Coronary artery (tissue), 2 donors: ENCODE results near the gene AP1G1.
"Not testable (repeated sequence)": the region's sequence is repeated elsewhere in the genome, so short reads cannot be mapped to it uniquely, and the experiment has no call there.

Experiments used
- DNase-seq: peaks from one replicate; pipeline ENCODE4 v3.0.0-alpha.2; 2017; ENCODE audit warnings: low spot score
- H3K27ac ChIP-seq, 2 donors: fragments of 200-600 bp; sonication (generic); one replicate each; pipeline ENCODE4 v1.5.1; 2016 to 2019
- H3K4me3 ChIP-seq: fragments of 200-600 bp; sonication (generic); 2 replicates; pipeline ENCODE4 v1.5.1; 2016; ENCODE audit warnings: mild to moderate bottlenecking, moderate library complexity
- TF ChIP-seq, protein P1 (sequence below): fragments of 200-600 bp; sonication (generic); IDR thresholded peaks from one replicate; pipeline ENCODE4 v1.5.1; 2019; ENCODE audit warnings: antibody characterized with exemption

The AP1G1 gene

DNA sequence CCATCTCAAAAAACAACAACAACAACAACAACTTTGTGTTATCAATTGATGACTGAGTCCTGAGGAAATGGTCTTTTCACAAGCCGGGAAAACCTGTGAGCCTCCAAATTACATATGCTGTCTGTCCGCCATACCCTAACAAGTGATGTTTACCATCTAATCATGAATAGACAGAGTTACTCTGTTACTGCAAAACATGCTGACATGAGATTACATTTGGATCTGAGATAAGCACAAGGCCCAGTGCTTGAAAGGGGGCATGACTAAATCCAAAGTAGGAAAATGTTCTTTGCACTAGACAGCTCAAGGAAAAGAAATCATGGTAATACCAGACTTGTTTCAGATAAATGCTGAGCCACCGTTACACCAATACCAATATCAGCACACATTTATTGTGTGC is 28.5 kb upstream of the AP1G1 start:
- TF ChIP-seq, protein P1, sequence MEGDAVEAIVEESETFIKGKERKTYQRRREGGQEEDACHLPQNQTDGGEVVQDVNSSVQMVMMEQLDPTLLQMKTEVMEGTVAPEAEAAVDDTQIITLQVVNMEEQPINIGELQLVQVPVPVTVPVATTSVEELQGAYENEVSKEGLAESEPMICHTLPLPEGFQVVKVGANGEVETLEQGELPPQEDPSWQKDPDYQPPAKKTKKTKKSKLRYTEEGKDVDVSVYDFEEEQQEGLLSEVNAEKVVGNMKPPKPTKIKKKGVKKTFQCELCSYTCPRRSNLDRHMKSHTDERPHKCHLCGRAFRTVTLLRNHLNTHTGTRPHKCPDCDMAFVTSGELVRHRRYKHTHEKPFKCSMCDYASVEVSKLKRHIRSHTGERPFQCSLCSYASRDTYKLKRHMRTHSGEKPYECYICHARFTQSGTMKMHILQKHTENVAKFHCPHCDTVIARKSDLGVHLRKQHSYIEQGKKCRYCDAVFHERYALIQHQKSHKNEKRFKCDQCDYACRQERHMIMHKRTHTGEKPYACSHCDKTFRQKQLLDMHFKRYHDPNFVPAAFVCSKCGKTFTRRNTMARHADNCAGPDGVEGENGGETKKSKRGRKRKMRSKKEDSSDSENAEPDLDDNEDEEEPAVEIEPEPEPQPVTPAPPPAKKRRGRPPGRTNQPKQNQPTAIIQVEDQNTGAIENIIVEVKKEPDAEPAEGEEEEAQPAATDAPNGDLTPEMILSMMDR = no peak
- Histone ChIP-seq H3K27ac (no peak overlapping the region), H3K4me3 (no peak overlapping the region)
- DNase-seq = no peak

DNA sequence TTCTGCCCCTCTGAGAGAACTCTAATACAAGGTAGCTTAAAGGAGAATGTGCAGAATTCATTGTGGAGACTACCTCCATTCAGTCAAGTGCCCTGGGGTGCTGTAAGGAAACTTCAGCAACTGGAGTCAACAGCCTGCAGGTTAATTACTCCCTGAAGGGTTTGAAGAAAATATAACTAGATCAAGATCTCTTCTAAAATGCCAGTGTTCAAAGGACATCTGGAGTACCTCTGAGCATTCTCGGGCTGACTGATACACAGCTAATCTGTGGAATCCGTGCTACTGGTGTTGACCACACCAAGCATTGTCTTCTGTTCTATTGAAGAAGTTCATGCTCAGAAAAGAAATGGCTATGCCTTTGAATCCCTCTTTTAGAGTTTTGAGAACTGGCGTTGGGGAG is 25.7 kb upstream of the AP1G1 start:
- TF ChIP-seq, protein P1 = no peak
- no peak overlapping the region for H3K27ac ChIP-seq
- H3K4me3 ChIP-seq = no peak overlapping the region
- DNase-seq = no peak

DNA sequence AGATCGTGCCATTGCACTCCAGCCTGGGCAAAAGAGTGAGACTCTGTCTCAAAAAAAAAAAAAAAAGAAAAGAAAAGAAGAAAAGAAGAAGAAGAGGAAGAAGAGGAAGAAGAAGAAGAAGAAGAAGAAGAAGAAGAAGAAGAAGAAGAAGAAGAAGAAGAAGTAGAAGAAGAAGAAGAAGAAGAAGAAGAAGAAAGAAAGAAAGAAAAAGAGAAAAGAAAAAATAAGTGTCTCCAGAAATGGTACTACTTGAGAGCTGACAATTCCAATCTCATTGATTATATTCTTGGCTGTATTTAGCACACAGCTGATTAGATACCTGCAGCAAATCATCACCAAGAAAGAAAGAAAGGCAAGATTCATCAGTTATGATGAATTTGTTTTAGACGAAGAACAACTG is 23.5 kb upstream of the AP1G1 start:
- not testable (repeated sequence) for DNase-seq, H3K4me3 ChIP-seq, H3K27ac ChIP-seq

DNA sequence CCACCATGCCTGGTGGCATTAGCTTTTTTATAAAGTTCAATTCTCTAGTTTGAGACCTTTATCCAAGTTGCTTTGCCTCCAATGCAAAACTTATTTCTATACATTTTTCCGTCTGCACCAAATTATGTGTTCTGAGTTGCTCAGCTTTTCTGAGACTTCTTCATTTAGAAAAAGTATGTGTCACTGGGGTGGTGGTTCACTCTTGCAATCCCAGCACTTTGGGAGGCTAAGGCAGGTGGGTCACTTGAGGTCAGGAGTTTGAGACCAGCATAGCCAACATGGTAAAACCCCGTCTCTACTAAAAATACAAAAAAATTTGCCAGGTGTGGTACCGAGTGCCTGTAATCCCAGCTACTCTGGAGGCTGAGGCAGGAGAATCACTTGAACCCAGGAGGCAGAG is 23.1 kb upstream of the AP1G1 start:
- DNase-seq, H3K27ac ChIP-seq, H3K4me3 ChIP-seq: not testable (repeated sequence)

DNA sequence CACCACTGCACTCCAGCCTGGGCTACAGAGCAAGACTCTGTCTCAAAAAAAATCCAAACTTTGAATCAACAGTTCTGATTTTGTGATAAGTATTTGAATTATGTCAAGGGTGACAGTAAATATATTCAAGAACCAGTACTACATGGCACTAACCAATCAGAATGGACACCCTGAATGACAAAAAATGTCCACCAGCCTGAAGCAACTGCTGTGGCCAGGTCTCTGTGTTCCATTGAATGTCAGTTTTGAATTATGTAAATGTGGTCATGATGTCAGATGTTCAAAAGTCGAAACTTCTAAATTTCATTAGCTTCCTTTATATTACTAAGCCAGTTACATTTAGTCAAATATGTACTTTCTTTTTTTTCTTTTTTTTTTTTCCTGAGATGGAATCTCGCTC is 21.7 kb upstream of the AP1G1 start:
- TF ChIP-seq, protein P1 = no peak
- no peak overlapping the region for H3K27ac ChIP-seq
- no peak for DNase-seq
- H3K4me3 ChIP-seq = no peak overlapping the region

DNA sequence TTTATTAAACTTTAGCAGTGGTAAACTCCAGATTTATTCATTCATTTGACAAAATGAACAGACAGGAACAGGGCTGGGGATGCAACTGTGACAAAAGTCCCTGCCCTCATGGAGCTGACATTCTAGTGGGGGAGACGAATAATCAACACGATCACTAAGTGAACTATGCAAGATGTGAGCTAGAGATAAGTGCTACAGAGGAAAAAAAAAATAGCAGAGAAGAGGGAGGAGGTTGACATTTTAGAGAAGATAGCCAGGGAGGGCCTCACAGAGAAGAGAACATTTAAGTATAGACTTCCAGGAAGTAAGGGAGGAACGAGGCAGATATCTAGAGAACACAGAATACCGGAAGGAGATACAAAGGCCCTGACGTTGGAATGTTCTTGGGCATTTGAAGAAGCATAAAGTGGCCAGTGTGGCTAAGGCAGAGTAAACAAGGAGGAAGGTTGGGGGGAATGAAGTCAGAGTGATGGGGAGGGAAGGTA is 17.9 kb upstream of the AP1G1 start:
- Histone ChIP-seq H3K4me3 (no peak overlapping the region), H3K27ac (no peak overlapping the region)
- TF ChIP-seq, protein P1 = no peak
- no peak for DNase-seq

DNA sequence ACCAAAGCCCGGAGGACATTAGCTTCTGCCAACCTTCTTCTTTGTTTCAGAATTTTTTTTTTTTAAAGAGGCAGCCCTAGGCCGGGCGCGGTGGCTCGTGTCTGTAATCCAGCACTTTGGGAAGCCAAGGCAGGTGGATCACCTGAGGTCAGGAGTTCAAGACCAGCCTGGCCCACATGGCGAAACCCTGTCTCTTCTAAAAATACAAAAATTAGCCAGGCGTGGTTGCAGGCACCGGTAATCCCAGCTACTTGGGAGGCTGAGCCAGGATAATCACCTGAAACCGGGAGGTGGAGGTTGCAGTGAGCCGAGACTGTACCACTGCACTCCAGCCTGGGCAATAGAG is 8.5 kb upstream of the AP1G1 start:
- Histone ChIP-seq H3K27ac (peak overlapping the region; percentile 88 to 92), H3K4me3 (peak overlapping the region; percentile 44)
- not testable (repeated sequence) for DNase-seq

DNA sequence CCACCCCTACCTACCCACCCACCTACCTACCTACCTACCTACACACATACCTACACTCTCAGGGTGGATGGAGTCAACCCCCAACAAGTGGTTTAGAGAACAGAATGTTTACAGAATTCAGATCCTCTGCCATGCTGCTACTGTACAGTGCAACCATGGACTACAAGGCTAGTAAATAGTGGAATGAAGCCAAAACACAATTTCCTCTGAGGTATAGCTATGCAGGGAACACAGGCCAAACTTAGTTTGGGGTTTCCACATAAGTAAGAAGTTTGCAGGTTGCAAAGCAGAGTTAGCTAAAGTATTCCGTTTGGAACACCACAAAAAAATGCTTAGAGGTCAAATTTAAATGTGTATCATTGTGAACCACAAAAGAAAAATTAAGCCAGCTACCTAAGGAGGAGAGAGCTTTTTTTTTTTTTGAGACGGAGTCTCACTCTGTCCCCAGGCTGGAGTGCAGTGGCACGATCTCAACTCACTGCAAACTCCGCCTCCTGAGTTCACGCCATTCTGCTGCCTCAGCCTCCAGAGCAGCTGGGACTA is 2.7 kb upstream of the AP1G1 start:
- H3K4me3 ChIP-seq = no peak overlapping the region
- H3K27ac ChIP-seq = no peak overlapping the region
- TF ChIP-seq, protein P1 = no peak
- DNase-seq = no peak

DNA sequence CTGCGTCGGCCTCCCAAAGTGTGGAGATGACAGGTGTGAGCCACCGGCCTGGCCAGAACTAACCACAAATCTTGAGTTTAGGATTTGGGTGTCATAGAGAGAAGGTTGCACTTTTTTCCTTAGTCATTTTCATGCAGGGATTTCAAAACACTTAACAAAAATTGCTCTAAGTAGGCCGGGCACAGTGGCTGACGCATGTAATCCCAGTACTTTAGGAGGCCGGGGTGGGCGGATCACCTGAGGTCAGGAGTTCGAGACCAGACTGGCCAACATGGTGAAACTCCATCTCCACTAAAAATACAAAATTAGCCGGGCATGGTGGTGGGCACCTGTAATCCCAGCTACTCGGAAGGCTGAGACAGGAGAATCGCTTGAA is 1.5 kb upstream of the AP1G1 start:
- not testable (repeated sequence) for H3K27ac ChIP-seq, H3K4me3 ChIP-seq, DNase-seq
